ENCODE measurements around the gene PXT1.

Gene PXT1

DNA sequence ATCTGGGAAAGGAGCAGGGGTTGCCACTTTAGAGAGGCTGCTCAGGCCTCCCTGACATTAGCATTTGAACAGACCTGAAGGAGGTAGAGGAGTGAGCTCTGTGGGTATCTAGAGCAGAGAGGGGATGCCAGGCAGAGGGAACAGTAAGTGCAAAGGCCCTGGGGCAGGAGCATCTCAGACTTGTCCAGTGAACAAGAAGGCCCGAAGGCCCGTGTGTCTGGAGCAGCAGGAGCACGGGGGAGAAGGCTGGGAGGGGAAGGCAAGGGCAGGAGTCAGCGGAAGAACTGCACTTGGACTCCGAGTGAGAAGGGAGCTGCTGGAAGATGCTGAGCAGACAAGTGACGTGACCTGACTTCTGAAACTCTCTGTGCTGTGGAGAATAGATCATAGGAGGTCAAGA, 70.6 kb downstream of the PXT1 start:
- TF ChIP-seq, protein P1, sequence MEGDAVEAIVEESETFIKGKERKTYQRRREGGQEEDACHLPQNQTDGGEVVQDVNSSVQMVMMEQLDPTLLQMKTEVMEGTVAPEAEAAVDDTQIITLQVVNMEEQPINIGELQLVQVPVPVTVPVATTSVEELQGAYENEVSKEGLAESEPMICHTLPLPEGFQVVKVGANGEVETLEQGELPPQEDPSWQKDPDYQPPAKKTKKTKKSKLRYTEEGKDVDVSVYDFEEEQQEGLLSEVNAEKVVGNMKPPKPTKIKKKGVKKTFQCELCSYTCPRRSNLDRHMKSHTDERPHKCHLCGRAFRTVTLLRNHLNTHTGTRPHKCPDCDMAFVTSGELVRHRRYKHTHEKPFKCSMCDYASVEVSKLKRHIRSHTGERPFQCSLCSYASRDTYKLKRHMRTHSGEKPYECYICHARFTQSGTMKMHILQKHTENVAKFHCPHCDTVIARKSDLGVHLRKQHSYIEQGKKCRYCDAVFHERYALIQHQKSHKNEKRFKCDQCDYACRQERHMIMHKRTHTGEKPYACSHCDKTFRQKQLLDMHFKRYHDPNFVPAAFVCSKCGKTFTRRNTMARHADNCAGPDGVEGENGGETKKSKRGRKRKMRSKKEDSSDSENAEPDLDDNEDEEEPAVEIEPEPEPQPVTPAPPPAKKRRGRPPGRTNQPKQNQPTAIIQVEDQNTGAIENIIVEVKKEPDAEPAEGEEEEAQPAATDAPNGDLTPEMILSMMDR (IDR thresholded peaks at IDR 0.05; ENCODE audit: insufficient read depth, low read depth, low read length, missing control alignments): no peak
- no peak for DNase-seq (ENCODE audit: low read depth)
- no peak overlapping the region for H3K4me3 ChIP-seq (ENCODE audit: low read depth, low read length)

DNA sequence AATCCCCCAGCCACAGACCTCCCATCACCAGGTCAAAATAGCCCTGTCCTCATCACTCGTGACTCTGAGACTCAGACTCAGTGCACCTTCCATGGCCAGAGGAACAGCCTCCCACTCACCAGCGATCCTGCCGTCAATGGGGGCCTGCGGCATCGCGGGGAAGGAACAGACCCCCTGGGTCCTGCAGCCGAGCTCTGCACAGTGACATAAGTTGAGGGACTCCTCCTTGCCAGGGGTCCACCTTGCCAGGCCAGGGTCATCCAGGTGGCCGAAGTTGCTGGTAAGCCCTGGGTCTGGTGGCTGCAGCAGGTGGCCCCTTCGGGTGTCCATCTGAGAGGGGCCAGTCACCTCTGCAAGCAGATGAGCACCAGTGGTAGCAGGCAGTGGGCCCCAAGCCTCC, 71.4 kb downstream of the PXT1 start:
- DNase-seq (ENCODE audit: low read depth): no peak
- H3K4me3 ChIP-seq (ENCODE audit: low read depth, low read length): no peak overlapping the region
- TF ChIP-seq, protein P1 (IDR thresholded peaks at IDR 0.05; ENCODE audit: insufficient read depth, low read depth, low read length, missing control alignments): no peak

DNA sequence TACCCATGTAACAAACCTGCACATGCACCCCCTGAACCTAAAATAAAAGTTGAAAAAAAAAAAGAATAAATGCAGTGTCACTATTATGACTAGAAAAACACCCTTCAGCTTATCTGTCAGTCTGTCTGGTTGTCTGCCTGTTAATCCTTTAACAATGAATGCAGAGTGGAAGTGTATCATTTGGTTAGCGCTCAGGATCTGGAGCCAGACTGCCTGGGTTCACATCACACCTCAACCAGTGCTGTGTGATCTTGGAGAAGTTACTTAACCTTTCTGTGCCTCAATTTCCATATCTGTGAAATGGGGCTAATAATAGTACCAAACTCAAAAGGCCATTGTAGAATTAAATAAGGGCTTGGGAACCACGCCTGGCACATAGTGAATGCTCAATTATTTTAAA, 72.0 kb downstream of the PXT1 start:
- no peak for DNase-seq (ENCODE audit: low read depth)
- TF ChIP-seq, protein P1 (IDR thresholded peaks at IDR 0.05; ENCODE audit: insufficient read depth, low read depth, low read length, missing control alignments): no peak
- H3K4me3 ChIP-seq (ENCODE audit: low read depth, low read length): no peak overlapping the region

DNA sequence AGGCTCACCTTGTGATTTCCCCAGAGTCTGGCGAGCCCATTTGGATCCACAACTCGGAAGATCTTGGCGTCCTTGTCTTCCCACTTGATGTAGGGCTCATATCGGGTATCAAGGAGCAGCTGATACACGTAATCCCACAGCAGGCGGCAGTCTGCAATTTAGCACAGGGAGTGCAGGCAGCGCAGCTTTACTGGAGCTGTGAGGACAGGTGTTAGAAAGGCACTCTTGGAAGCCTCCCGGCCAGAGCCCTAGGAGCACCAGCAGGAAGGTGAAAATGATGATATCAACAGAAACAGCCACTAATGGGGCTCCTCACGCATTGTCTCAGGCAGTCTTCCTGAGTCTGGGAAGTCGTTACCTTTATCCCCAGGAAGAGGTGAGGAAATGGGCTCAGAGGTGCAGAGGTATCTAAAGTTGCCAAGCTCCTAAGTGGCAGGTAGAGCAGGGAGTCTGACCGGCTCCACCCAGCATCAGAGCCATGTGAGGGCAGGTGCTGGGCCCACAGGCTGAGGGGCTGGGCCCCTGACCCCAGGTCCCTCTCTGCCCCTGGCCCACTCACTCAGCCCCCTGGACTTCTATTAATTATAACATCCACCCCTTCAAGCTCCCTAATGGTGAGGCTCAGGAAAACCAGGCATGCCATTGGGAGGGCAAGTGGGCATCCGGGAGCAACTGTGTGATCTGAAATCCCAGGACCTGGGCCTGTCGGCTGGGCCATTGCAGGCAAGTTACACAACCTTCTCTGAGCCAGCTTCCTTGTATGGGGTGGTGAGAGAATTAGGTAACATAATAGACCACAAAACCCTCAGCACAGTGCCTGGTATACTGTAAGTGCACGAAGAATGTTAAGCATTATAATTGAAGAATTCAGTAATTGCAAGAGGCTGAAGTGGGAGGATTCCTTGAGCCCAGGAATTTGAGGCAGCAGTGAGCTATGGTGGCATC, 73.5 kb downstream of the PXT1 start:
- H3K4me3 ChIP-seq (ENCODE audit: low read depth, low read length): no peak overlapping the region
- no peak for DNase-seq (ENCODE audit: low read depth)
- TF ChIP-seq, protein P1 (IDR thresholded peaks at IDR 0.05; ENCODE audit: insufficient read depth, low read depth, low read length, missing control alignments): no peak

DNA sequence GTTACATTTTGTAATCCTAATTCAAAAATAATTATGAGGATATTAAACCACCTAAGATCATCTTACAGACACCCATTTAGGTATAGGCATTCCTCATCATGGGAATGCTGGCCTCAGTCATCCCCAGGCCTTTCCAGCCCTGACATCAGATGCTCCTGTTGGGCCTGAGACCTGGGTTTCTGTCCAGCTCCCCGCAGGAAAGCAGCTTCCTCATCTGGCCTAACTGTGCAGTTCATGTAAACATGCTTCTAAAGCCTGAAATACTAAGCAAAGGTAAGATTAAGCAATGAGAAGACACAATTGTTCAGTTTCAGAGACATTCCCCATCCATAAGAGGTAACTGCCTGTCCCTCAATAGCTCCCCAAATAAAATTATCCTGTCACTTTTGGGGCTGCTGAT, 74.2 kb downstream of the PXT1 start:
- TF ChIP-seq, protein P1 (IDR thresholded peaks at IDR 0.05; ENCODE audit: insufficient read depth, low read depth, low read length, missing control alignments): no peak
- H3K4me3 ChIP-seq (ENCODE audit: low read depth, low read length): no peak overlapping the region
- DNase-seq (ENCODE audit: low read depth): no peak

DNA sequence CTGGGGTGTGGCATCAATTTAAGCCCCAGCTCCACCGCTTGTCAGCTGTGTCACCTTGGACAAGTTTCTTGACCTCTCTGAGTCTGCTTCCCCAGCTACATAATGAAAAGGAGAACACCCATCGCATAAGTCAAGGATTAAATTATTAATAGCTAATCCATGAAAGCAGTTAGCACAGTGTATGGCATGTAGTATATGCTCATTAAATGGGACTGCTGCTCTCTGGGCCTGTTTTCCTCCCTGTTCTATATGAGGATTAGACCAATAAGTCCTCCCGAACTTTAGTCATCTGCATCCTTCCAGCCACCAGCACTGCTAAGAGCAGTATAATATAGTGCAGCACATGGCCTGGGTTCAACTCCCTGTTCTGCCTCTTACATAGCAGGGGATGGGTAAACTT, 74.9 kb downstream of the PXT1 start:
- no peak overlapping the region for H3K4me3 ChIP-seq (ENCODE audit: low read depth, low read length)
- TF ChIP-seq, protein P1 (IDR thresholded peaks at IDR 0.05; ENCODE audit: insufficient read depth, low read depth, low read length, missing control alignments): no peak
- DNase-seq (ENCODE audit: low read depth): no peak

Measured in GM12865 (cell line).